ENCODE results near the gene SIGLEC11.
"Not testable (repeated sequence)": the region's sequence is repeated elsewhere in the genome, so short reads cannot be mapped to it uniquely, and the experiment has no call there.

SIGLEC11 gene

DNA sequence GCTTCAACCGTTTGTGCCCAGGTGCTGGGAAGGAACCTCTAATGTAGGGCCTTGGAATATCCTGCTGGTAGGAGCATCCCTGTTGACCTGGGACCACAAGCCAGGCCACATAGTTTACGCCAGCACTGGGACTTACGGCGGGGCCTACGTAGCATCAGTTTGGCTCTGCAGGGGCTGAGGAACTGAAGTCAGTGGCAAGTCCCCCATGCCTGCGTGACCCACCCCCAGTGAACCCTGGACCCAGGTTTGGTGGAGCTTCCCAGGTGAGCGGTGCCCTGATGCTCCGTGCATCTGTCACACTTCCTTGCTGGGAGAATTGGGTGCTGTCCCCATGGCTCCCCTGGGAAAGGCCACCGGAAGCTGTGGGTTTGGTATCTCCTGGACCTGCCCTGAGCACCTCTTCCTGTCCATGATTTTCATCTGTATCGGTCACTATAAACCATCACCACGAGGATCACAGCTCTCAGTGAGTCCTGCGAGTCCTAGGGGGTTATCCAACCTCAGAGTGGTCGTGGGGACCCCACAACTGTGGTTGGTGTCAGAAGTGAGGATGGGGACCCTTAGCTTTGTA is 9.9 kb downstream of the SIGLEC11 start:
- DNase-seq: no peak

DNA sequence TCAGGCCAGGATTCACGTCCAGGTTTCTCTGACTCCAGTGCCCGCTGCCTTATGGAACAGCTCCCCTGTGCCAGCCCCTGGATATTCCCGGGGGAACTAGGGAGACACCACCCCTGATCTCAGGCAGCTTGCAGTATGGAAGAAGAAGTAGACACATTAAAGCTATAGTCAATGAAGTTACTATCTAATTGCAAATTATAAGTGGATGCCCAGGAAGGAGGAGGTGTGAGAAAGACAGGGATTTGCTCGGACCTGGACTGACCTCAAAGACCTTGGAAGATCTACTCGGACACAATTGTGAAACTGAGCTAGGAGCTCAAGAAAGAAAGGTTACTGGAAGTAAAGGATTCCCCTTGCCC is 10.4 kb downstream of the SIGLEC11 start:
- no peak for DNase-seq

DNA sequence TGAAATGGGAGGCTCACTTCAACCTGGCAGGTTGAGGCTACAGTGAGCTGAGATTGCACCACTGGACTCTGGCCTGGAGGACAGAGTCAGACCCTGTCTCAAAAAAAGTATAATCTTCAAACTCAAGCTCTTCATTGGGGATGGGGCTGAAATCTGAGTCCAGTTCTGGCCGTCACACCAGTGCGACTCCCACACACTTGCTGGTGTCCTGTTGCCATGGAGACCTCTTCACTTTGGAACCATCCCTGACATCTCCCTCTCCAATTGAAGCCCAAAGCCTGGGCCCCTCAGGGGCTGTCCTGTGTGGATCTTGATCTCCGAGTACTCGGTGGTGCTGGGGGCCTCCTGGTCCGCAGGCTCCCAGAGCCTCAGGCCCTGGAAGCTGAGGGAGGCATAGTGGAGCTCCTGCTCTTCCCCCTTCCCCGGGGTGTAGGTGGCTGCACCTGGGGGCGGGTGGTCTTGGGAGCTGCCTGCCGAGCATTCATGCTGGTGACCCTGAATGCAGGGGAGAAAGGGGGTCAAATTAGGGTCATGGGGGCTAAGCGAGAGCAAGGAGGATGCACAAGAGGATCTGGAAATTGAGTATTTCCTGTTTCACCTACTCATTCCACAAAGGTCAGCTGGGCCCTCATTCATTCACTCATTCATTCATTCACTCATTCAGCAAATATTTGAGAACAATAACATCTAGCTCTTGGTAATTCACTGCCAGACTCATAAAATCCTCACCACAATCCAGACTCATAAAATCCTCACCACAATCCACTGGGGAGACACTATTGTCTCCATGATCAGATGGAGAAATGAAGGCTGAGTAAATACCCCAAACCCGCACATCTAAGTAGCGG is 11.0 kb downstream of the SIGLEC11 start:
- DNase-seq: no peak

DNA sequence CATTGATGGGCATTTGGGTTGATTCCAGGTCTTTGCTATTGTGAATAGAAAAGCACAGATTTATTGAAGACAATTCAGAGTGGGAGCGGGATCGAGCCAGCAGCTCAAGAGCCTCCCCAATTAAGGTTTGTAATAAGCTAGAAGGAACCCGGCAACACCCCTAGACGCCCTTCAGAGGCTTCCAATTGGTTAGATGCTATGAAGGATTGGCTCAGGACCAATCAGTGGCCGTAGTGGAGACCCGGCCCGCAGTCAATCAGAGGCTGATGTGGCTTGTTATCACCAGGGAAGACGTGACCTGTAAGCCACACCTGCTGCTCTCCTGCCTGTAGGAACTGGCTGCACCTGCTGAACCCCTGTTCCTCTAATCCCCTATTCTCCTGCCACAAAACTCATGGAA is 14.6 kb downstream of the SIGLEC11 start:
- no peak for DNase-seq

DNA sequence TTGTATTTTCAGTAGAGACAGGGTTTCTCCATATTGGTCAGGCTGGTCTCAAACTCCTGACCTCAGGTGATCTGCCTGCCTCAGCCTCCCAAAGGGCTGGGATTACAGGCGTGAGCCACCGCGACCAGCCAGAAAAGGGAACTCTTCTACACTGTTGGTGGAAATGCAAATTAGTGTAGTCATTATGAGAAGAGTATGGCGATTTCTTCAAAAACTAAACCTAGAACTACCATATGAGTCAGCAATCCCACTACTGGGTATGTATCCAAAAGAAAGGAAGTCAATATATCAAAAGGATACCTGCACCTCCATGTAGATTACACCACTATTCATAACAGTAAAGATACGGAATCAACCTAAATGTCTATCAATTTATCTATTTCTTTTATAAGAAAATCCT is 16.4 kb downstream of the SIGLEC11 start:
- DNase-seq: not testable (repeated sequence)

DNA sequence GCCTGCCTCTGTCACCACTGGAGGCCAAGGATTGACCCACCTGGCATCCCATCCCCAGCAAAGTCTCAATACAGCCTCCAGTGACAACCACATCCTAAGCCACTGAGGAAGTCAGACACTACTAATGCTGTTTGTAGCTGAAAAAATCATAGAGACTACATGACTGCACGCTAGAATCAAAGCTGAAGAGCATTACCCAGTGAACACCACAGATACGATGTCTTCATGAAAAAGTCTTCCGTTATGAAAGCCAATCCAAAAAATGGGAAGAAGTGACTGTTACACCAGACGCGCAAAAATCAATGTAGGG is 20.5 kb downstream of the SIGLEC11 start:
- no peak for DNase-seq

DNA sequence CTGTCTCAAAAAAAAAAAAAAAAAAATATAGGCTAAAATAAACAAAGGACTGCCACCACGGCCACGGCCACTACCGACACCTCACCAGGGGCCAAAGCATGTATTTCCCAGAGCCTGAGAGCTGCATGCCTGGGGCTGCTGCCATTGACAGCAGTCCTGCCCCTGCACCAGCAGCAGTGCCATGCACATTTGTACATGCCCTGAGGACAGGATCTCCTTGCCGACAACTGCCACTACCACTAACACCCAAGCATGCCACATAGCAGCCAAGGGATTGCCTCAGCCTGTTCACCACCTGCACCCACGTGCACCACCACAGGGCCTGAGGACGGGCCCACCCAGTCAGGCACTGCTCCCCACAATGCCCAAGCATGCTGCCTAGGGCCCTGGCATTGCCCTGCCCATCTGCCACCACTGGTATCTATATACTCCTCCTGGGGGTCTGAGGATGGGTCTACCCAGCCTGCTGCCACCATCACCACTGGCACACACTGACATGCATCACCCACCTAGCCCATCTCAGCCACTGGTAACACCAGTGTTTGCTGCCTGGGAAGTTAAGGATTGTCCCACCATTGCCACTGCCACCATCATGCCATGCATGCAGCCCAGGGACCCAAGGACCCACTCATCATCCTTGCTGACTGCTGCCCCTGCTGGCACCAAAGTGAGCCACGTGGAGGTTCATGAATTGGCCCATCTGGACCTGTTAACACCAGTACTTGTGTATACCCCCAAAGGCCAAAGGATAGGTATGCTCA is 21.1 kb downstream of the SIGLEC11 start:
- no peak for DNase-seq

DNA sequence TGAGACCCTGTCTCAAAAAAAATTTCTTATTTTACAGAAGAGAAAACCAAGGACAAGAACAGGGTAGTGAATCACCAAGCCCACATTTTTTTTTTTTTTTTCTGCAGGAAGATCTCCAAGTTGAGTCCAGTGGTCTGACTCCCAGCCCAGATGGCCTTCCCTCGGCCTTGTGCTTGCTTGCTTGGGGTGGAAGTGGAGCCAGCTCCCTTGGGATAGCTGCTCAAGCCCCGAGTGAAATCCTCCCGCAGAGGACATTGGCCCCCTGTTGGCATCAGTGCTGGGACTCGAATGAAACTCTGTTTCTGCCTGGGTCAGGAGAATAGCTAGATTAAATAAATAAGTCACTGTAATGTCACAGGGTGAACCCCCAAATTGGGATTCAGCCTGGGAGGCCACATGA is 22.3 kb downstream of the SIGLEC11 start:
- no peak for DNase-seq

DNA sequence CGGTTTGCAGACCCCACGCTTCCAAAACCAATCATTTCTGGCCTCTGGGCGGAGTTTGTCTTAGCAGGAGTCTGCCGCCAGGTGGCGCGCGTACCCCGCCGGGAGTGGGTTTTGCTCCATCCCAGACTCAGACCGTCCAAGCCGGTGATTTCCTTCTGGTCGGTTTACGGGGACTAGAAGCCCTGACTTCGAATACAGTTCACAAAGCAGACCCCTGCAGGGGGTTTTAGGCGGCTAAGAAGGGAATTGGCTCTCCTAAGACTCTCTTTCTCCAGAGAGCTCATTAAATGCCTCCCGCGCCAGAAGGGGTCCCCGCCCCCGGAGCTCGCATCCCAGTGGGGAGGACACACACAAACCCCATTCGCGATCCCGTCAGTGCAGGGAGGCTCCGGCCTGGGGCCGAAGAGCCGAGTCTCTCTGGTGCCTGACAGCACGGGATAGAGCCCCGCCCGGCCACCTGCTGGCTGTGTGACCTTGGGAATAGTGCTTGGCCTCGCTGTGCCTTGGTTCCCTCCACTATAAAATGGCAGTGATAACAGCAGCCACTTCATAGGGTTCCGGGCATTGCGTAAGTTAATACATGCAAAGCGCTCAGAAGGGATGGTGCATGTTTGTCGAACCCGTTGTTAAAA is 23.1 kb downstream of the SIGLEC11 start:
- DNase-seq: peak; percentile 98

DNA sequence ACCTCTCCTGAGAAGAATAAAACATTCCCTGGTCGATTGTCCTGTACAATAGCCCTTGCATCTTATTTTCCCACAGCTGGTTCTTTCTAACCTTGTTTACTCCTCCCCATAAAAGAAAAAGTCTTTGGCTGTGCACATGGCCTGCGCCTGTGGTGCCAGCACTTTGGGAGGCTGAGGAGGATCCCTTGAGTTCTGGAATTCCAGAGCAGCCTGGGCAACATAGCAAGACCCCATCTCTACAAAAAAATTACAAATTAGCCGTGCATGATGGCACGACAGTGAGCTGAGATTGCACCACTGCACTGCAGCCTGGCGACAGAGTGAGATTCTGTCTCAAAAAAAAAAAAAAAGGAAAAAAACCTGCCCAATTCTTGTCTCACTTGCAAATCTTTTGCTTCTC is 24.4 kb downstream of the SIGLEC11 start:
- DNase-seq: no peak

DNA sequence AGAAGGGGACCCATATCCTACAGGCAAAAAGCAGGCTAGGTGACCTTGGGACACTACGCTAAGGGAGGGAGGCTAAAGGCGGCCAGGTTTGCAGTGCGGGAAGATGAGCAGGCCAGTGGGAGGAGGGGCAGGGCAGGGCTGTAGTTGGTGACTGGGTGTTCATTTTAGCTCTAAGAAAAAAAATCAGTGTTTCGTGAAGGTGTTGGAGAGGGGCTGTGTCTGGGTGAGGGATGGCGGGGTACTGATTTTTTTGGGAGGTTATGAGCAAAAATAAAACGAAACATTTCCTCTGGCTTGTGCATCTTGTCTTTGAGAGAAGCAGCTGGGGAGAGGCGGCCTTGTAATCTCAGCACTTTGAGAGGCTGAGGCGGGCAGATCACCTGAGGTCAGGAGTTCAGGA is 27.3 kb downstream of the SIGLEC11 start:
- no peak for DNase-seq

DNA sequence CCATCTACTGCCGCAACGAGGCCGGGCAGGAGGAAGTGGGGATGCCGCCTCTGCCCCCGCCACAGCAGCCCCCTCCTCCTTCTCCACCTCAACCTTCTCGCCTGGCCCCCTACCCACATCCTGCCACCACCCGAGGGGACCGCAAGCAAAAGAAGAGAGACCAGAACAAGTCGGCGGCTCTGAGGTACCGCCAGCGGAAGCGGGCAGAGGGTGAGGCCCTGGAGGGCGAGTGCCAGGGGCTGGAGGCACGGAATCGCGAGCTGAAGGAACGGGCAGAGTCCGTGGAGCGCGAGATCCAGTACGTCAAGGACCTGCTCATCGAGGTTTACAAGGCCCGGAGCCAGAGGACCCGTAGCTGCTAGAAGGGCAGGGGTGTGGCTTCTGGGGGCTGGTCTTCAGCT is 28.2 kb downstream of the SIGLEC11 start:
- no peak for DNase-seq

DNA sequence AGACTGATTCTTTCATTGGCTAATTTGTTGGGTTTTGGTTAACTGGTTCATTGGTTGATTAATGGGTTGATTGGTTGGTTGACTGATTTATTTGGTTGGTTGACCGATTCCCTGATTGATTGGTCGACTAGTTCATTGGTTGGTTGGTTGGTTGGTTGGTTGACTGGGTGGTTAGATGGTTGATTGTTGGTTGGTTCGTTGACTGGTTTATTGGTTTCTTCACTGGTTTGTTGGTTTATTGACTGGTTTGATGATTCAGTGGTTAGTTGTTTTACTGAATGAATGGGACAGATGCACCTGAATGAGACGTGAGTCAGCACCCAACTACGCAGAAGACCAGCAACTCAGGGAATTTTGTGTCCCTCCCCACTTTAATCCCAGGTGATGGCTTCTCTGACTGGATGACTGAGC is 28.9 kb downstream of the SIGLEC11 start:
- no peak for DNase-seq

DNA sequence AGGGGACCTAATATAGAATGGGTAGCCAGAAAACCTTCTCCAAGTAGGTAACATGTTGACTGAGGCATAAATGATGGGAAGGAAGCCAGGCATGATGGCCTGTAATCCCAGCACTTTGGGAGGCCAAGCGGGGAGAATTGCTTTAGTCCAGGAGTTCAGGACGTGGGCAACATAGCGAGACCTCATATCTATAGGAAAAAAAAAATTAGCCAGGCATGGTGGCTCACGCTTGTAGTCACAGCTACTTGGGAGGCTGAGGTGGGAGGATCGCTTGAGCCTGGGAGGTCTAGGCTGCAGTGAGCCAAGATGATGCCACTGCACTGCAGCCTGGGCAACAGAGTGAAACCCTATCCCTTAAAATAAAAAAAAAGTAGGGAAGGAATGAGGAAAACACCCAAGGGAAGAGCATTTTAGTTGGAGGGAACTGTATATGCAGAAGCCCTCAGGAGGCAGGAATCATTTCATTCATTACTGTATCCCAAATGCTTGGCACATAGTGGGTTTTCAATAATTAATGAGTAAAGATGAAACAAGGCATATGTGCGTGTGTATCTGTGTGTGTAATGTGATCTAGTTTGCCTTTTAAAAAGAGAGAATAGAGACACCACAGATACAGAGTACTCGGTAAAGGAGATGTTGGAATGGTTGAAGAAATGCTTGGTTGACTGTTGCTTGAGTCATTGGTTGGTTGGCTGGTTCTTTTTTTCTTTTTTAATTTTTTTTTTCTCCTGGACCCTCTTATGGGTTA is 29.5 kb downstream of the SIGLEC11 start:
- no peak for DNase-seq

DNA sequence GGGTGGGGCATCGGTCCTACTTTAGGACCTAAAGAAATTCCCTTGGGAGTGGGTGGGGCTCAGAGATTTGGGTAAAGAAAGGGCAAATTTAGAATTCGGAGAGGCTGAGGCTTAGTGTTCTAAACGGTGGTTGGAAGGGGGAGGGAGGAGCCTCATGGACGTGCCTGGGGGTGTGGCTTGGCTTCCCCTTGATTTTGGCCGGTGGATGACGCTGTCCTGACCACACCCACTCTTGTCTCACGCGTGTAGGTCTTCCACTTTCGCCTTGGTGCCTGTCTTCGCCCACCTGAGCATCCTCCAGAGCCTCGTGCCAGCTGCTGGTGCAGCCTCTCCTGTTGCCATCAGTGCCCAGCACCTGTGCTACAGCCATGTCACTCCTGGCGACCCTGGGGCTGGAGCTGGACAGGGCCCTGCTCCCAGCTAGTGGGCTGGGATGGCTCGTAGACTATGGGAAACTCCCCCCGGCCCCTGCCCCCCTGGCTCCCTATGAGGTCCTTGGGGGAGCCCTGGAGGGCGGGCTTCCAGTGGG is 30.4 kb downstream of the SIGLEC11 start:
- DNase-seq: no peak

DNA sequence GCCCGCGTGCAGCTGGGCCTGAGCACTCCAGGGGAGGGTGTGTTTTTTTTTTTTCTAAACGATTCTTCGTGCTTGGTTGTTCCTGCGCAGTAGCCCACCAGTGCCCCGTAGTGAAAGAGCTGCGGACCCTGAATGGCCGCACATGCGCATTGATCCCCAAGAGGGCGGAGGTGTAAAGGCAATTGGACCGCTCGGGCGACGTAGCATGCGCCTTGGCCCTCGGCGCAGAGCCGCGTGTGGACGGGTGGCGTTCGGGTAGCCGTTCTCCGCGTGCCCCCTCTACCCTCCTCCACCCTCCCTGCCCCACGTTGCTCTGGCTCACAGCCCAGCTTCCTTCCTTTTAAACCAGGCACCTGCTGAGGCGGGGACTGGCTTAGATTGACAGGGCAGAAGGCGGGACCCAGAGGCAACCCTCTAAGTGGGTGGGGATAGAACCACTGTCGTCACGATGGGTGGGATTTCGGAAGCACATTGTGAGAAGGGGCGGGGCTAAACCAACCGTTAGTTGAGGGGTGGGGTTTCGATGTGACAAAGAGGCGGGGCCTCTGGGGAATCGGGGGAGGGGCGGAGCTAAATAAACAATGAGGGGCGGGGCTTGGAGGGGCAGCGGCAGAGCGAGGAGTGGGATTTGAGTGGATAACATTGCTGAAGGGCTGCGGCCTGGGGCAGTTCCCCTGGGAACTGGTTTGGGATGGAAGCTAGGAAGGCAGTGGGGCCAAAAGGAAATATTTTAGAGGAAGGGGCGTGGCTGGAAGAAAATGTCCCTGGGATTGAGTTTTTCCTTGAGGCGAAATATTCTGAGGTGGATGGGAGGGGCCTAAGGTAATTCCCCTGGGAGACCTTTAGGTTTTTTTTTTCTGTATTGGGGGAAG is 31.1 kb downstream of the SIGLEC11 start:
- DNase-seq: peak; percentile 93

DNA sequence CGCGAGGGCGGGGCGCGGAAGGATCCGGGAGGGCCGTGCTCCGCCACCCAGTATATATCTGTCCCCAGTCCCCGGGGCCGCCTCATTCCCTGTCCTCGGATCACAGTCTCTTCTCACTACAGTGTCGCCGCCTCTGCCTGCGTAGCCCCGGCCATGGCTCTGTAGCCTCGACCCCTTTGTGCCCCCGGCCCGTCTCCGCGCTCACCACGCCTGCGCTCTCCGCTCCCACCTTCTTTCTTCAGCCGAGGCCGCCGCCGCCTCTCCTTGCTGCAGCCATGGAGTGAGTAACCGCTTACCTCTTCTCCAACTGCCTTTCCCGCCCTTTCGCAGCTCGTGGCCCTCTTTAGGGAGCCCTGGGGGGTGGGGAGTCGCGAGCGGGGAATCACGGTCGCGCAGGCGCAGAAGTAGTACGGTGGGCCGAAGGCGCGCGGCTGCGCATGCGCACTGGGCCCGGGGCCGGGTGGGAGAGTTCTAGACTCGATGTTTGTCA is 31.8 kb downstream of the SIGLEC11 start, which contains the start of the genes ATF5 and NUP62:
Gene ATF5, plus strand, starts transcription at position 85 of the 490 bp plus-strand sequence. CDS start 1,646 bp downstream, outside the sequence.
Gene NUP62, minus strand, starts transcription at position 384 of the 490 bp plus-strand sequence. CDS start 19,697 bp downstream, outside the sequence.
- DNase-seq: peak; percentile 99

DNA sequence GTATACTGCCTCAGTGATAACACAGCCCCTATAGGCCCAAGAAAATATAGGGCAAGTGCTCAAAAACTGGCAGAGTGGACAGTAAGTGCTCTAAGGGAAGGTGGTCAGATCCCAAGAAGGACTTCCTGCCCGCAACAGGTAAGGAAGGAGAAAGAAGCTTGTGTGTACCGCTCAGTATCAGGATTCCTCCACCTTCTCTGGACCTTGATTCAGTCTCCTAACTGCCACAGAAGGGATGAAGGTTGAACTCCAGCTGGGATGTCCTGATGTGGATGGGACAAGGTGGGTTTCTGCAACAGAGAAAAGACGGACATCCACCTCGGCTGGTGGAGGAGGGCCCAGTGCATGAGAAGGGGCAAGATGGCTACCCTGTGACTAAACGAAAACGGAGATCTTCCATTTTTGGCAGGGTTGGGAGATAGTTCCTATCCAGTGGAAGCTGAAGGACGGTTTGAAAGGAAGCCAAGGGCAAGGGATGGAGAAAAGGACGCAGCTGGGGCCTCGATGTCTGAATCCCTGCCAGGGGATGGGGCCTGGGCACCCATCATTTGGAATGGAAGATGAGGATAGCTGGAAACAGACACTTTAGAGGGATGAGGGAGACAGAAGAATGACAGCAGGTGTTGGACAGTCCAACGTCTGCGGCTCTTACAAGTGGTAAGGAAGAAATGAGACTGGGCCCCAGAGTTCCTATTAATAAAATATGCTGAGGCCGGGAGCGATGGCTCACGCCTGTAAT is 33.3 kb downstream of the SIGLEC11 start:
- no peak for DNase-seq

DNA sequence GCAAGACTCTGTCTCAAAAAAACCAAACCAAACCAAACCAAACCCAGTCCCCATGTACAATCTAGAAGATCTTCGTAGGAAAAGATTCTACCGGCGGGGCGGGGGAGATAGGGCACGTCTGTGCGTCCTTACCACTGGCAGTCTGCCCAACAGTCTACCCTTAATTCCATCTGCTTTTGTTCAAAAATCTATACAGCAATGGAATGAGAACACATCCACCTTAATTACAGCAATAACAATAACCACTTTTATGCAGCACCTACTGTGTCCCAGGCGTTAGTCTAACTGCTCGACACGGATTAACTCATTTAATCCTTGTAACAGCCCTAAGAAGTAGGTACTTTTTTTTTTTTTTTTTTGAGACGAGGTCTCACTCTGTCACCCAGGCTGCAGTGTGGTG is 34.5 kb downstream of the SIGLEC11 start:
- no peak for DNase-seq

DNA sequence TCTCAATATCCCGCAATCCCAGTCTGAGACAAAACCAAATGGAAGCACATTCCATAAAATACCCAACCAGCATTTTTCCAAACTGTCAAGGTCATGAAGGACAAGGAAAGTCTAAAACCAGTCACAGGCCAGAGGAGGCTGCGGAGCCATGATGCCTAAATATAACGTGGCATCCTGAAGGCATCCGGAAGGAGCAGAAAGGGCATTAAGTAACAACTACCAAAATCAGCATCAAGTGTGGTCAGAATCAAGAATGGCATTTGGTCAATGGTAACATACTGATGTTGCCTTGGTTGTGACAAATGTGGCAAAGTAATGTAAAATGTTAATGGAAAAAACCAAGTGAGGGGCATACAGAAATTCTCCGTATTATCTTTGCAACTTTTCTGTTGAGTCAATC is 35.5 kb downstream of the SIGLEC11 start:
- no peak for DNase-seq

DNA sequence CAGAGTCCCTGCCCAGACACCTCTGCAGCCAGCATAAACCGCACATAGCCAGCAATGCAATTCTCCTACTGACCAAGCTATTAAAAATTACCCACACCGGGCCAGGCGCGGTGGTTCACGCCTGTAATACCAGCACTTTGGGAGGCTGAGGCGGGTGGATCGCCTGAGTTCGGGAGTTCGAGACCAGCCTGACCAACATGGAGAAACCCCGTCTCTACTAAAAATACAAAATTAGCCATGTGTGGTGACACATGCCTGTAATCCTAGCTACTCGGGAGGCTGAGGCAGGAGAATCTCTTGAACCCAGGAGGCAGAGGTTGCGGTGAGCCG is 36.1 kb downstream of the SIGLEC11 start:
- not testable (repeated sequence) for DNase-seq
